OCI-LY7 (cell line): Measurements from ENCODE around the gene METTL17. TPM values are rescaled to one million over a fixed set of nuclear protein-coding genes. Genes with fewer than 3 reads are reported as not detected.
"Not testable (repeated sequence)": the region's sequence is repeated elsewhere in the genome, so short reads cannot be mapped to it uniquely, and the experiment has no call there.

Experiments used
- BruUV-seq: library from RNA; stranded (reverse); fragments of 400-500 nt; replicated peaks from 2 replicates; lab custom pipeline; 2021; lab: Mats Ljungman, UMichigan
- CTCF ChIA-PET: fragments of 300-600 bp; sonication (Branson Sonifier 250); formaldehyde crosslinking; loops from one replicate; lab custom pipeline; 2022; ENCODE audit warnings: antibody characterized with exemption; ENCODE audit not compliant: unreplicated experiment; lab: Charles Lee
- POLR2A ChIA-PET: fragments of 300-600 bp; sonication (Branson Sonifier 250); formaldehyde crosslinking; loops from one replicate; lab custom pipeline; 2022; ENCODE audit warnings: antibody characterized with exemption; lab: Charles Lee
- DNase-seq: peaks from one replicate; pipeline ENCODE4 v3.0.0-alpha.2; 2015; ENCODE audit warnings: low spot score
- H2AFZ ChIP-seq: fragments of 200-600 bp; sonication (generic), shearing (Covaris generic); 2 replicates; pipeline ENCODE4 v1.6.1; 2014; ENCODE audit warnings: mild to moderate bottlenecking, antibody characterized with exemption, low read length, moderate library complexity
- H3K27ac ChIP-seq: fragments of 200-600 bp; sonication (generic); 2 replicates; pipeline ENCODE4 v1.5.1; 2014; ENCODE audit warnings: mixed run types, low read depth, mild to moderate bottlenecking, moderate library complexity, low read length, inconsistent platforms; ENCODE audit not compliant: poor library complexity, severe bottlenecking
- H3K36me3 ChIP-seq: fragments of 200-600 bp; sonication (generic); 2 replicates; pipeline ENCODE4 v1.6.1; 2014; ENCODE audit warnings: mild to moderate bottlenecking, antibody characterized with exemption, low read length, moderate library complexity, mixed read lengths; ENCODE audit not compliant: insufficient read depth
- H3K4me1 ChIP-seq: fragments of 200-600 bp; sonication (generic); 2 replicates; pipeline ENCODE4 v1.5.1; 2014; ENCODE audit warnings: mild to moderate bottlenecking, low read length; ENCODE audit not compliant: insufficient read depth, poor library complexity, severe bottlenecking
- H3K4me2 ChIP-seq: fragments of 200-600 bp; sonication (generic); 2 replicates; pipeline ENCODE4 v1.6.1; 2014; ENCODE audit warnings: mild to moderate bottlenecking, low read length
- H3K4me3 ChIP-seq: fragments of 200-600 bp; sonication (generic); 2 replicates; pipeline ENCODE4 v1.5.1; 2014; ENCODE audit warnings: mild to moderate bottlenecking, low read depth, low read length; ENCODE audit not compliant: poor library complexity, severe bottlenecking
- H3K79me2 ChIP-seq: fragments of 200-600 bp; sonication (generic); 2 replicates; pipeline ENCODE4 v1.6.1; 2016; ENCODE audit warnings: low read depth, mild to moderate bottlenecking, low read length, moderate library complexity, mixed read lengths; ENCODE audit not compliant: insufficient read depth
- H3K9me2 ChIP-seq: fragments of 200-600 bp; sonication (generic); 2 replicates; pipeline ENCODE4 v1.6.1; 2016; ENCODE audit warnings: mild to moderate bottlenecking, low read length, mixed read lengths; ENCODE audit not compliant: insufficient read depth
- H3K9me3 ChIP-seq: fragments of 200-600 bp; sonication (generic); 2 replicates; pipeline ENCODE4 v1.6.1; 2014; ENCODE audit warnings: mild to moderate bottlenecking, mixed run types, low read length, mixed read lengths
- H4K20me1 ChIP-seq: fragments of 200-600 bp; sonication (generic); 2 replicates; pipeline ENCODE4 v1.6.1; 2014; ENCODE audit warnings: mild to moderate bottlenecking, antibody characterized with exemption, low read length, moderate library complexity, mixed read lengths; ENCODE audit not compliant: insufficient read depth
- EZH2phosphoT487 ChIP-seq: fragments of 200-600 bp; sonication (generic); IDR thresholded peaks from 2 replicates; pipeline ENCODE4 v1.6.1; 2018; ENCODE audit warnings: low read depth, borderline replicate concordance, mild to moderate bottlenecking, mixed run types, antibody characterized with exemption, low read length, moderate library complexity, mixed read lengths
- intact Hi-C: fragments of 100-400 bp; cut with micrococcal nuclease; formaldehyde crosslinking; loops from one replicate; pipeline ENCODE4 v1.10.0; 2022; ENCODE audit not compliant: unreplicated experiment
- total RNA-seq, 2 experiments: library from RNA; depleted of rRNA in 1 of 2; stranded (reverse); fragments of >200 nt in 1 of 2; shearing (Covaris generic) in 1 of 2; gene quantifications; 2 replicates each; pipeline ENCODE4 v1.2.3, GENCODE V29; 2014 to 2022
- TF ChIP-seq, protein P1 (sequence below): fragments of 200-600 bp; sonication (generic); conservative IDR thresholded peaks from 2 replicates; pipeline ENCODE4 v1.5.1; 2014; ENCODE audit warnings: mild to moderate bottlenecking, antibody characterized with exemption, low read length, moderate library complexity, mixed read lengths

The METTL17 gene
- total RNA-seq, 2 experiments from 2014 or later = 92.0 to 117 TPM

DNA sequence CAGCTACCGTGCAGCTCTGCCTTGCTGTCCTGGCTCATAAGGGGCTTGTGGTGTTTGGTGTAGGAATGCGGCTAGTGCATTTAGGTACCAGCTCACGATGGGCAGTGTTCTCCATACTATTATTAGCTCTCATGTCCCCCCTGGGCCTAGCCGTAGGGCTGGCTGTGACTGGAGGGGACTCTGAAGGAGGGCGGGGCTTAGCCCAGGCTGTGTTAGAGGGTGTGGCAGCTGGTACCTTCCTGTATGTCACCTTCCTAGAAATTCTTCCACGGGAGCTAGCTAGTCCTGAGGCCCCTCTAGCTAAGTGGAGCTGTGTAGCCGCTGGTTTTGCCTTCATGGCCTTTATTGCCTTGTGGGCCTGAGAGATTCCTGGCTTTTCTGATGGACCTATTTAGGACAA, 11.4 kb downstream of the METTL17 start:
- no peak overlapping the region for H2AFZ ChIP-seq
- no peak for DNase-seq
- no peak overlapping the region for H3K4me3 ChIP-seq
- no peaks in the 10 kb centered on the region for H3K9me3 ChIP-seq
- intact Hi-C loops = no loop called here
- no peaks in the 10 kb centered on the region for H3K79me2 ChIP-seq
- no TSS peak for BruUV-seq
- H3K4me1 ChIP-seq = no peaks in the 10 kb centered on the region
- no peak overlapping the region for H3K4me2 ChIP-seq
- H4K20me1 ChIP-seq = no peaks in the 10 kb centered on the region
- ChIA-PET CTCF (no interaction called here), POLR2A (interaction anchor here (1.5 kb wide), 1 partner anchor 9 kb away, joined by 4 read pairs; no protein-coding TSS in a partner anchor)
- no peak for TF ChIP-seq EZH2phosphoT487
- TF ChIP-seq, protein P1, sequence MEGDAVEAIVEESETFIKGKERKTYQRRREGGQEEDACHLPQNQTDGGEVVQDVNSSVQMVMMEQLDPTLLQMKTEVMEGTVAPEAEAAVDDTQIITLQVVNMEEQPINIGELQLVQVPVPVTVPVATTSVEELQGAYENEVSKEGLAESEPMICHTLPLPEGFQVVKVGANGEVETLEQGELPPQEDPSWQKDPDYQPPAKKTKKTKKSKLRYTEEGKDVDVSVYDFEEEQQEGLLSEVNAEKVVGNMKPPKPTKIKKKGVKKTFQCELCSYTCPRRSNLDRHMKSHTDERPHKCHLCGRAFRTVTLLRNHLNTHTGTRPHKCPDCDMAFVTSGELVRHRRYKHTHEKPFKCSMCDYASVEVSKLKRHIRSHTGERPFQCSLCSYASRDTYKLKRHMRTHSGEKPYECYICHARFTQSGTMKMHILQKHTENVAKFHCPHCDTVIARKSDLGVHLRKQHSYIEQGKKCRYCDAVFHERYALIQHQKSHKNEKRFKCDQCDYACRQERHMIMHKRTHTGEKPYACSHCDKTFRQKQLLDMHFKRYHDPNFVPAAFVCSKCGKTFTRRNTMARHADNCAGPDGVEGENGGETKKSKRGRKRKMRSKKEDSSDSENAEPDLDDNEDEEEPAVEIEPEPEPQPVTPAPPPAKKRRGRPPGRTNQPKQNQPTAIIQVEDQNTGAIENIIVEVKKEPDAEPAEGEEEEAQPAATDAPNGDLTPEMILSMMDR = no peak
- H3K9me2 ChIP-seq = no peaks in the 10 kb centered on the region
- no peak overlapping the region for H3K27ac ChIP-seq
- H3K36me3 ChIP-seq = peaks cover 15% of the 10 kb centered on the region

DNA sequence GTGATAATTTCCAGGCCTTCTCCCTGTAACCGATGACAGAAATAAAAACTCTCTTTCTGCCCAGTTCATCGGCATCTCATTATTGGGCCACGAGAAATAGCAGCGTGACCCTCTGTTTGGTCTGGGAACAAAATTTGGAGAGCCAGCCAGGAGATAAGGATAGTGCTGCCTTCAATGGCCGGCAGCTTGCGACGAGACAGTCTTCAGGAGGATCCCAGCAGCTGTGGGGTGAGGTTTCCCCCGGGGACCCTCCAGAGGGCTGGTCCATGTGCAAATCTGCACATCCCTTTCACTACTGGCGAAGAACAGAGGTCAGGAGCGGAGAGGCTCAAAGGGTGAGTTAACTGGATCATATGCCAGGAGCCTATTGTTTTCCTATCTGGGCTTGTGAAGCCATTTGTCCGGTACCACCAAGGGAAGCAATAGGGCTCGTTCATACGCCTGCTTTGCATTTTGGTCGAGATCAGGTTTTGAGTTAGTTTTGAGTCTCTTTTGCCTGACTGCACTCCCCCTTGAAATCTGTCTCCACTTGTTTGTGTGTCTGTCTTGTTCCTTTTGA, 14.1 kb downstream of the METTL17 start:
- H2AFZ ChIP-seq = no peak overlapping the region
- intact Hi-C loops = no loop called here
- H4K20me1 ChIP-seq = no peaks in the 10 kb centered on the region
- no peak for DNase-seq
- no peaks in the 10 kb centered on the region for H3K9me3 ChIP-seq
- H3K27ac ChIP-seq = no peak overlapping the region
- H3K4me3 ChIP-seq = no peak overlapping the region
- H3K79me2 ChIP-seq = no peaks in the 10 kb centered on the region
- H3K36me3 ChIP-seq = no peaks in the 10 kb centered on the region
- BruUV-seq = no TSS peak
- H3K4me1 ChIP-seq = no peaks in the 10 kb centered on the region
- no peak overlapping the region for H3K4me2 ChIP-seq
- POLR2A ChIA-PET = interaction anchor here (0.5 to 1.5 kb wide), 4 partner anchors 13 to 122 kb away, joined by 3 to 4 read pairs (median 3); no protein-coding TSS in a partner anchor
- no peaks in the 10 kb centered on the region for H3K9me2 ChIP-seq
- CTCF ChIA-PET = interaction anchor here (2.2 kb wide), 1 partner anchor 11 kb away, joined by 6 read pairs; no protein-coding TSS in a partner anchor
- TF ChIP-seq, protein P1 = no peak
- no peak for TF ChIP-seq EZH2phosphoT487

- intact Hi-C loops = not testable (repeated sequence)
Measured at GRCh38 chr14:21009721-21010120, 19.9 kb downstream of the METTL17 start.

More at GRCh38 chr14:21009721-21010120, 19.9 kb downstream of the METTL17 start:
- H2AFZ ChIP-seq, H3K4me1 ChIP-seq, H3K9me3 ChIP-seq, POLR2A ChIA-PET, H3K36me3 ChIP-seq, H4K20me1 ChIP-seq, CTCF ChIA-PET, H3K4me2 ChIP-seq, BruUV-seq, H3K79me2 ChIP-seq, DNase-seq, H3K27ac ChIP-seq, H3K9me2 ChIP-seq, H3K4me3 ChIP-seq: not testable (repeated sequence)
